ENCODE data around the gene MANBA. TPM values are rescaled to one million over a fixed set of nuclear protein-coding genes. Genes with fewer than 3 reads are reported as not detected.

The MANBA gene
- total and polyA plus RNA-seq, 2 of the 13 experiments (the other 11 are each of a cell fraction or from before 2014, with no cell fraction given): 11.7 to 33.3 TPM

- ChIA-PET POLR2A (no interaction called here), CTCF (ENCODE audit: low intra/inter-chr PET ratio, low total read pairs) (no interaction called here)
- Histone ChIP-seq H3K27ac (ENCODE audit: extremely low read length, insufficient read depth, low read length) (no peak overlapping the region), H3K4me3 (replicated peaks in 1 of 3; ENCODE audit: insufficient read depth in 1 of 3, low read depth in 2 of 3, low read length in 3 of 3) (no peak overlapping the region), H3K4me2 (ENCODE audit: low read depth, low read length) (no peak overlapping the region), H3K4me1 (ENCODE audit: insufficient read depth, low read length) (no peaks in the 10 kb centered on the region), H2AFZ (ENCODE audit: low read length) (no peak overlapping the region), H3K9me3 (ENCODE audit: low read length) (no peaks in the 10 kb centered on the region), H3K9ac (ENCODE audit: insufficient read depth, low read depth, low read length) (no peak overlapping the region), H4K20me1 (ENCODE audit: insufficient read depth, low read length) (no peaks in the 10 kb centered on the region), H3K27me3 (ENCODE audit: control insufficient read depth in 1 of 2, insufficient read depth in 2 of 2, low read length in 2 of 2) (no peaks in the 10 kb centered on the region), H3K79me2 (ENCODE audit: insufficient read depth, low read length) (no peaks in the 10 kb centered on the region), H3K36me3 (replicated peaks in 1 of 2; ENCODE audit: control insufficient read depth in 1 of 2, insufficient read depth in 2 of 2, low read length in 2 of 2) (0 out of 5 replicates have a peak, but pooled peaks cover 0 to 3% of the 10 kb centered on the region in 2 experiments)
- intact Hi-C loops (cut with micrococcal nuclease; ENCODE audit: unreplicated experiment): no loop called here
- DNase-seq (ENCODE audit: low spot score): no peak
- no peak for TF ChIP-seq IRF9 (CRISPR knock-in tag; IDR thresholded peaks at IDR 0.05; ENCODE audit: borderline replicate concordance)
- no peak for TF ChIP-seq CBFB (CRISPR knock-in tag; IDR thresholded peaks at IDR 0.05)
- no peak for TF ChIP-seq ZNF775 (CRISPR knock-in tag; IDR thresholded peaks at IDR 0.05; ENCODE audit: borderline replicate concordance)
- TF ChIP-seq, protein P1, sequence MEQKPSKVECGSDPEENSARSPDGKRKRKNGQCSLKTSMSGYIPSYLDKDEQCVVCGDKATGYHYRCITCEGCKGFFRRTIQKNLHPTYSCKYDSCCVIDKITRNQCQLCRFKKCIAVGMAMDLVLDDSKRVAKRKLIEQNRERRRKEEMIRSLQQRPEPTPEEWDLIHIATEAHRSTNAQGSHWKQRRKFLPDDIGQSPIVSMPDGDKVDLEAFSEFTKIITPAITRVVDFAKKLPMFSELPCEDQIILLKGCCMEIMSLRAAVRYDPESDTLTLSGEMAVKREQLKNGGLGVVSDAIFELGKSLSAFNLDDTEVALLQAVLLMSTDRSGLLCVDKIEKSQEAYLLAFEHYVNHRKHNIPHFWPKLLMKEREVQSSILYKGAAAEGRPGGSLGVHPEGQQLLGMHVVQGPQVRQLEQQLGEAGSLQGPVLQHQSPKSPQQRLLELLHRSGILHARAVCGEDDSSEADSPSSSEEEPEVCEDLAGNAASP (CRISPR knock-in tag; IDR thresholded peaks at IDR 0.05; ENCODE audit: borderline replicate concordance): no peak
- TF ChIP-seq, protein P2, sequence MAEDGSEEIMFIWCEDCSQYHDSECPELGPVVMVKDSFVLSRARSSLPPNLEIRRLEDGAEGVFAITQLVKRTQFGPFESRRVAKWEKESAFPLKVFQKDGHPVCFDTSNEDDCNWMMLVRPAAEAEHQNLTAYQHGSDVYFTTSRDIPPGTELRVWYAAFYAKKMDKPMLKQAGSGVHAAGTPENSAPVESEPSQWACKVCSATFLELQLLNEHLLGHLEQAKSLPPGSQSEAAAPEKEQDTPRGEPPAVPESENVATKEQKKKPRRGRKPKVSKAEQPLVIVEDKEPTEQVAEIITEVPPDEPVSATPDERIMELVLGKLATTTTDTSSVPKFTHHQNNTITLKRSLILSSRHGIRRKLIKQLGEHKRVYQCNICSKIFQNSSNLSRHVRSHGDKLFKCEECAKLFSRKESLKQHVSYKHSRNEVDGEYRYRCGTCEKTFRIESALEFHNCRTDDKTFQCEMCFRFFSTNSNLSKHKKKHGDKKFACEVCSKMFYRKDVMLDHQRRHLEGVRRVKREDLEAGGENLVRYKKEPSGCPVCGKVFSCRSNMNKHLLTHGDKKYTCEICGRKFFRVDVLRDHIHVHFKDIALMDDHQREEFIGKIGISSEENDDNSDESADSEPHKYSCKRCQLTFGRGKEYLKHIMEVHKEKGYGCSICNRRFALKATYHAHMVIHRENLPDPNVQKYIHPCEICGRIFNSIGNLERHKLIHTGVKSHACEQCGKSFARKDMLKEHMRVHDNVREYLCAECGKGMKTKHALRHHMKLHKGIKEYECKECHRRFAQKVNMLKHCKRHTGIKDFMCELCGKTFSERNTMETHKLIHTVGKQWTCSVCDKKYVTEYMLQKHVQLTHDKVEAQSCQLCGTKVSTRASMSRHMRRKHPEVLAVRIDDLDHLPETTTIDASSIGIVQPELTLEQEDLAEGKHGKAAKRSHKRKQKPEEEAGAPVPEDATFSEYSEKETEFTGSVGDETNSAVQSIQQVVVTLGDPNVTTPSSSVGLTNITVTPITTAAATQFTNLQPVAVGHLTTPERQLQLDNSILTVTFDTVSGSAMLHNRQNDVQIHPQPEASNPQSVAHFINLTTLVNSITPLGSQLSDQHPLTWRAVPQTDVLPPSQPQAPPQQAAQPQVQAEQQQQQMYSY (CRISPR knock-in tag; IDR thresholded peaks at IDR 0.05): no peak
- TF ChIP-seq ZNF121 (CRISPR knock-in tag; IDR thresholded peaks at IDR 0.05): no peak
- TF ChIP-seq ZNF138 (CRISPR knock-in tag; IDR thresholded peaks at IDR 0.05; ENCODE audit: low read depth): no peak
- no peak for TF ChIP-seq ZNF503 (CRISPR knock-in tag; IDR thresholded peaks at IDR 0.05)
- TF ChIP-seq DPF2 (CRISPR knock-in tag; IDR thresholded peaks at IDR 0.05; ENCODE audit: borderline replicate concordance, low read depth): no peak
- no peak for TF ChIP-seq ZNF883 (CRISPR knock-in tag; IDR thresholded peaks at IDR 0.05; ENCODE audit: not compliant biosample characterization)
- no peak for TF ChIP-seq TFAP4 (IDR thresholded peaks at IDR 0.05; ENCODE audit: borderline replicate concordance, low read depth)
- TF ChIP-seq KAT2B (IDR thresholded peaks at IDR 0.05; ENCODE audit: borderline replicate concordance, low read depth, low read length): no peak
- no peak for TF ChIP-seq RBM39 (IDR thresholded peaks at IDR 0.05; ENCODE audit: low read depth, low read length, poor library complexity, severe bottlenecking)
- no peak for TF ChIP-seq RCOR2 (CRISPR knock-in tag; IDR thresholded peaks at IDR 0.05)
- 94% methylated on average over 3 of the region's 3 CpGs for WGBS (ENCODE audit: low lambda C conversion rate)
- BruUV-seq (replicated peaks): no TSS peak
- in situ Hi-C loops (cut with HindIII; ENCODE audit: extremely low pct_ligation_motif_present, low pct_unique_long_range_greater_than_20kb): no loop called here
- no peak for FAIRE-seq
- ATAC-seq: no peak
These were observed 64.0 kb downstream of the MANBA start for GRCh38 chr4:102696758-102697157.
